Measurements from ENCODE around the gene CDON.
A peak's percentile ranks its signal among the peaks of the same experiment; 100 is the strongest.

DNA sequence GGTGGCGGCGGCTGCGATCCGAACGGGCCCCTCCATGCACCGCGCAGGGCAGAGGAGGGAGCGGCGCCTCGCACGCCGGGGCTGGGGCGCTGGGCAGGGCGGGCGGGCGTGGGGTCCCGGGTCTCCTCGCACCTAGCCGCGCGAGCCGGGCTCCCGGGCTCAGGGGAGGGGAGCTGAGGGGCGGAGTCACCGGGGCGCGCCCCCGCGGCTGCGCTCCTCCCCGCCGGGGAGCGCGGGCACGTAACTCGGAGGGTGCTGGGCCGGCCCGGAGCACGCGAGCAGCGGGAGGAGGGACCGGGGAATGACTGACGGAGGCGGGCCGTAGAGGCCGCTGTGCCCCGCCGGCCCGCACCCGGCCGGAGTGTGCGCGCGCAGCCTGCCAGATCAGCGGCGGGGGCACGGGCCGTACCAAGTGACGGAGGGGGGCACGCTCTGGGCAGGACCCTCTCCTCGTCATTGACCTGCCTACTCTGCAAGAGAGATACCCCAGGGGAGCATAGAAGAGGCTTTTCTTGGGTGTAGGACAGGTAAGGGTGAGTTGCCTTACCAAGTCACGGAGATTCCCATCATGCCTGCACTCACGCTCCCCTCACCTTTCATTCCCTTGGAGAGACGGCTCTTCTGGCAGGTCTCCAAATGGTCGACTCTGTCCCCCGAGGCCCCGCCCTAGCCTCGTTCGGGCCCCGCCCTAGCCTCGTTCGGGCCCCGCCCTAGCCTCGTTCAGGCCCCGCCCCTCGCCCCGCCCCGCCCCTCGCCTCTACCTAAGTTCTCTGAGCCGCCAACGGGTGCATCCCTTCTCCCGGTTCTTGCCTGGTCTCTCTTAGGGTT, at the start of gene CDON:
- 0 out of 2 replicates have a peak, but pooled peaks have one; percentile 23 for TF ChIP-seq TAF1 (IDR thresholded peaks at IDR 0.05; ENCODE audit: low read depth)
- no peak for TF ChIP-seq FOXM1 (IDR thresholded peaks at IDR 0.05; ENCODE audit: borderline replicate concordance, low read depth)
- peak; percentile 51 for TF ChIP-seq MAX (IDR thresholded peaks at IDR 0.05)
- TF ChIP-seq CEBPB (IDR thresholded peaks at IDR 0.05), result no peak
- TF ChIP-seq EP300 (IDR thresholded peaks at IDR 0.05; ENCODE audit: borderline replicate concordance), result peak; percentile 73; the same call in 1 of the 2 replicates
- TF ChIP-seq TEAD4 (IDR thresholded peaks at IDR 0.05), result no peak
- TF ChIP-seq, protein P1, sequence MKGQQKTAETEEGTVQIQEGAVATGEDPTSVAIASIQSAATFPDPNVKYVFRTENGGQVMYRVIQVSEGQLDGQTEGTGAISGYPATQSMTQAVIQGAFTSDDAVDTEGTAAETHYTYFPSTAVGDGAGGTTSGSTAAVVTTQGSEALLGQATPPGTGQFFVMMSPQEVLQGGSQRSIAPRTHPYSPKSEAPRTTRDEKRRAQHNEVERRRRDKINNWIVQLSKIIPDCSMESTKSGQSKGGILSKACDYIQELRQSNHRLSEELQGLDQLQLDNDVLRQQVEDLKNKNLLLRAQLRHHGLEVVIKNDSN (IDR thresholded peaks at IDR 0.05), result no peak
- TF ChIP-seq CREB1 (IDR thresholded peaks at IDR 0.05; ENCODE audit: low read depth), result no peak
- peak; percentile 92 for TF ChIP-seq NFIC (IDR thresholded peaks at IDR 0.05)
- TF ChIP-seq EGR1 (IDR thresholded peaks at IDR 0.05), result no peak
- no peak for TF ChIP-seq YY1 (IDR thresholded peaks at IDR 0.05; ENCODE audit: low read depth)
- TF ChIP-seq RAD21 (IDR thresholded peaks at IDR 0.05; ENCODE audit: low read depth), result no peak
- no peak for TF ChIP-seq ZBTB7A (IDR thresholded peaks at IDR 0.05; ENCODE audit: low read depth)
- TF ChIP-seq, protein P2, sequence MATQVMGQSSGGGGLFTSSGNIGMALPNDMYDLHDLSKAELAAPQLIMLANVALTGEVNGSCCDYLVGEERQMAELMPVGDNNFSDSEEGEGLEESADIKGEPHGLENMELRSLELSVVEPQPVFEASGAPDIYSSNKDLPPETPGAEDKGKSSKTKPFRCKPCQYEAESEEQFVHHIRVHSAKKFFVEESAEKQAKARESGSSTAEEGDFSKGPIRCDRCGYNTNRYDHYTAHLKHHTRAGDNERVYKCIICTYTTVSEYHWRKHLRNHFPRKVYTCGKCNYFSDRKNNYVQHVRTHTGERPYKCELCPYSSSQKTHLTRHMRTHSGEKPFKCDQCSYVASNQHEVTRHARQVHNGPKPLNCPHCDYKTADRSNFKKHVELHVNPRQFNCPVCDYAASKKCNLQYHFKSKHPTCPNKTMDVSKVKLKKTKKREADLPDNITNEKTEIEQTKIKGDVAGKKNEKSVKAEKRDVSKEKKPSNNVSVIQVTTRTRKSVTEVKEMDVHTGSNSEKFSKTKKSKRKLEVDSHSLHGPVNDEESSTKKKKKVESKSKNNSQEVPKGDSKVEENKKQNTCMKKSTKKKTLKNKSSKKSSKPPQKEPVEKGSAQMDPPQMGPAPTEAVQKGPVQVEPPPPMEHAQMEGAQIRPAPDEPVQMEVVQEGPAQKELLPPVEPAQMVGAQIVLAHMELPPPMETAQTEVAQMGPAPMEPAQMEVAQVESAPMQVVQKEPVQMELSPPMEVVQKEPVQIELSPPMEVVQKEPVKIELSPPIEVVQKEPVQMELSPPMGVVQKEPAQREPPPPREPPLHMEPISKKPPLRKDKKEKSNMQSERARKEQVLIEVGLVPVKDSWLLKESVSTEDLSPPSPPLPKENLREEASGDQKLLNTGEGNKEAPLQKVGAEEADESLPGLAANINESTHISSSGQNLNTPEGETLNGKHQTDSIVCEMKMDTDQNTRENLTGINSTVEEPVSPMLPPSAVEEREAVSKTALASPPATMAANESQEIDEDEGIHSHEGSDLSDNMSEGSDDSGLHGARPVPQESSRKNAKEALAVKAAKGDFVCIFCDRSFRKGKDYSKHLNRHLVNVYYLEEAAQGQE (IDR thresholded peaks at IDR 0.05; ENCODE audit: low read depth), result no peak

Data from Ishikawa (cell line).